ENCODE data around the gene INS. TPM values are rescaled to one million over a fixed set of nuclear protein-coding genes. Genes with fewer than 3 reads are reported as not detected.
"Not testable (repeated sequence)": the region's sequence is repeated elsewhere in the genome, so short reads cannot be mapped to it uniquely, and the experiment has no call there.

INS gene
- total and polyA plus RNA-seq, 2 of the 4 experiments (the other 2 are of a cell fraction): not detected

- Histone ChIP-seq H2AFZ (replicated peaks; ENCODE audit: low read length, poor library complexity) (peak overlapping the region; percentile 32), H3K4me1 (ENCODE audit: control insufficient read depth, insufficient read depth, low read length) (peaks cover 11% of the 10 kb centered on the region)
- intact Hi-C loops (cut with micrococcal nuclease): loop anchor here (5.0 kb wide), 1 partner anchor 48 kb away; no protein-coding TSS in a partner anchor
- H3K27me3 ChIP-seq (ENCODE audit: control insufficient read depth, insufficient read depth, low read length); ATAC-seq (ENCODE audit: low read depth); BruUV-seq (replicated peaks); H3K9ac ChIP-seq (ENCODE audit: low read depth, low read length); CTCF ChIA-PET; H2BK120ac ChIP-seq (ENCODE audit: low read depth, low read length); H3K4ac ChIP-seq (ENCODE audit: low read depth, low read length); H3K56ac ChIP-seq (ENCODE audit: extremely low read depth, insufficient read depth, low read length); H2AK5ac ChIP-seq (ENCODE audit: low read depth, low read length); dilution Hi-C loops (cut with HindIII; ENCODE audit: low sequenced_read_pairs, unreplicated experiment); H4K8ac ChIP-seq (ENCODE audit: low read depth in 2 of 2, low read length in 2 of 2); H4K5ac ChIP-seq (ENCODE audit: low read depth, low read length); H4K91ac ChIP-seq (ENCODE audit: insufficient read depth, low read depth, low read length); H3K36me3 ChIP-seq (ENCODE audit: control insufficient read depth, insufficient read depth, low read length); H3K23ac ChIP-seq (ENCODE audit: low read depth, low read length); in situ Hi-C loops (cut with MboI; ENCODE audit: low sequenced_read_pairs); H2BK15ac ChIP-seq (ENCODE audit: low read depth, low read length); H2BK5ac ChIP-seq (ENCODE audit: low read depth, low read length, poor library complexity, severe bottlenecking); H2BK20ac ChIP-seq (ENCODE audit: low read depth, low read length); H3K9me3 ChIP-seq (ENCODE audit: control insufficient read depth, insufficient read depth, low read length); H3K9me1 ChIP-seq (ENCODE audit: insufficient read depth, low read length); H2AK9ac ChIP-seq (replicated peaks; ENCODE audit: low read depth, low read length, poor library complexity); H3K14ac ChIP-seq (replicated peaks; ENCODE audit: low read depth, low read length); H3K4me3 ChIP-seq (ENCODE audit: insufficient read depth, low read depth, low read length); H3K79me1 ChIP-seq (ENCODE audit: low read depth in 1 of 2, low read length in 2 of 2); DNase-seq; H3K27ac ChIP-seq (ENCODE audit: insufficient read depth, low read length); H3K4me2 ChIP-seq (ENCODE audit: low read depth, low read length); POLR2A ChIA-PET (ENCODE audit: unreplicated experiment); H3K18ac ChIP-seq (ENCODE audit: low read depth, low read length); H4K20me1 ChIP-seq (ENCODE audit: insufficient read depth, low read length): not testable (repeated sequence)
- WGBS, 2 experiments (ENCODE audit: extremely low coverage in 2 of 2, insufficient read length in 1 of 2): 77% methylated on average over 2 of the region's 10 CpGs; no CpG with 5 or more reads in 1 of the 2 experiments
Measured at GRCh38 chr11:2124736-2125484, 36.1 kb downstream of the INS start.

Data from IMR-90 (cell line).